Omental fat pad (tissue), 4 donors: ENCODE results near the gene PET100. TPM values are rescaled to one million over a fixed set of nuclear protein-coding genes. Genes with fewer than 3 reads are reported as not detected.

ENCODE experiments used
- ATAC-seq: fragments of 150-250 bp; one replicate; pipeline ENCODE4 v1.9.1; 2016; ENCODE audit warnings: mild to moderate bottlenecking, moderate library complexity; ENCODE audit not compliant: low FRiP score
- DNase-seq: peaks from one replicate; pipeline ENCODE4 v3.0.0-alpha.2; 2019; ENCODE audit warnings: low spot score
- total RNA-seq, 4 donors: library from RNA; depleted of rRNA; stranded (reverse); fragments of >200 nt; gene quantifications; one replicate each; pipeline ENCODE4 v1.1.0, GENCODE V29; 2016
- TF ChIP-seq, protein P1 (sequence below), 3 donors: fragments of 450-650 bp; IDR thresholded peaks; one replicate each; pipeline ENCODE4 v1.5.1; 2016 to 2017; ENCODE audit warnings: antibody characterized with exemption in 3 of 3, mild to moderate bottlenecking in 3 of 3, moderate library complexity in 2 of 3

The PET100 gene
- total RNA-seq, 4 donors from 2014 or later, result 11.2 to 22.8 (median 17.0) TPM

DNA sequence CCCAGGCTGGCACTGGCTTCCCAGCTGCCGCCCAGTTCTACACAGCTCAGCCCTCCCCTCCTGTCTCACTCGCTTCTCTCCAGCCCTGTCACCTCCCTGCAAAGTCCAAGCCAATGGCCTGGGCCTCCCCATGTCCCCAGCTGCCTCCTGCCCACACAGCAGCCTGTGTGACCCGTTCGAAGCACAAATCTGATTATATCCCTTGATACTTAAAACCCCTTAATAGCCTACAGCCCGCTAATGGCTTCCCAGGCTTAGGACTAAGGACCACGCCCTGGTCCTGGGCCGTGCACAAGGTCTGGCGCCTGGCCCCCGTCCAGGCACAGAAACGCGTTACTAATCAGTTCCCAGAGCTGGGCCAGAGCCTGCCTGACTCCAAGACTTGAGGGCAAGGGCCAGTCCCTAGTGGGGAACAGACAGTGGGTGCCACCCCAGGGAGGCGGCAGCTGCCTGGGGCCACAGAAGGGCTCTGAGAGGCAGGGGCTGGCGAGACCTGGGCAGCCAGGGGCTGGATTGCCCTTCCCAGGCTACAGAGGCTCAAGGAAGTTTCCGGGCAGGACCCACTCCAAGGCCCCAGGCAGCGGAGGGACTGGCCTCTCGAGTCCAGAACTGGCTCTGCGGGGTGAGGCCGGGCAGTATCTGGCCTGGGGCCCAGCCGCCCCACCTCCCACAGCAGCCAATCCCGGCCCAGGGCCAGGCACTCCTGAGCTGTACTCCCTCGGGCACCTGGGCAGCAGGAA, 10.7 kb upstream of the PET100 start:
- TF ChIP-seq, protein P1, sequence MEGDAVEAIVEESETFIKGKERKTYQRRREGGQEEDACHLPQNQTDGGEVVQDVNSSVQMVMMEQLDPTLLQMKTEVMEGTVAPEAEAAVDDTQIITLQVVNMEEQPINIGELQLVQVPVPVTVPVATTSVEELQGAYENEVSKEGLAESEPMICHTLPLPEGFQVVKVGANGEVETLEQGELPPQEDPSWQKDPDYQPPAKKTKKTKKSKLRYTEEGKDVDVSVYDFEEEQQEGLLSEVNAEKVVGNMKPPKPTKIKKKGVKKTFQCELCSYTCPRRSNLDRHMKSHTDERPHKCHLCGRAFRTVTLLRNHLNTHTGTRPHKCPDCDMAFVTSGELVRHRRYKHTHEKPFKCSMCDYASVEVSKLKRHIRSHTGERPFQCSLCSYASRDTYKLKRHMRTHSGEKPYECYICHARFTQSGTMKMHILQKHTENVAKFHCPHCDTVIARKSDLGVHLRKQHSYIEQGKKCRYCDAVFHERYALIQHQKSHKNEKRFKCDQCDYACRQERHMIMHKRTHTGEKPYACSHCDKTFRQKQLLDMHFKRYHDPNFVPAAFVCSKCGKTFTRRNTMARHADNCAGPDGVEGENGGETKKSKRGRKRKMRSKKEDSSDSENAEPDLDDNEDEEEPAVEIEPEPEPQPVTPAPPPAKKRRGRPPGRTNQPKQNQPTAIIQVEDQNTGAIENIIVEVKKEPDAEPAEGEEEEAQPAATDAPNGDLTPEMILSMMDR (IDR thresholded peaks at IDR 0.05), result no peak
- no peak for DNase-seq
- no peak for ATAC-seq

GRCh38 chr19:7619671-7620441, 9.7 kb upstream of the PET100 start:
- TF ChIP-seq, protein P1 (IDR thresholded peaks at IDR 0.05), result no peak
- DNase-seq (no peak), ATAC-seq (no peak)

GRCh38 chr19:7620442-7621412, 8.9 kb upstream of the PET100 start:
- TF ChIP-seq, protein P1 (IDR thresholded peaks at IDR 0.05), result no peak
- no peak for DNase-seq
- no peak for ATAC-seq

- TF ChIP-seq, protein P1 (IDR thresholded peaks at IDR 0.05), result no peak
- DNase-seq (no peak), ATAC-seq (no peak)
These were observed 6.5 kb upstream of the PET100 start for GRCh38 chr19:7622933-7623685.

DNA sequence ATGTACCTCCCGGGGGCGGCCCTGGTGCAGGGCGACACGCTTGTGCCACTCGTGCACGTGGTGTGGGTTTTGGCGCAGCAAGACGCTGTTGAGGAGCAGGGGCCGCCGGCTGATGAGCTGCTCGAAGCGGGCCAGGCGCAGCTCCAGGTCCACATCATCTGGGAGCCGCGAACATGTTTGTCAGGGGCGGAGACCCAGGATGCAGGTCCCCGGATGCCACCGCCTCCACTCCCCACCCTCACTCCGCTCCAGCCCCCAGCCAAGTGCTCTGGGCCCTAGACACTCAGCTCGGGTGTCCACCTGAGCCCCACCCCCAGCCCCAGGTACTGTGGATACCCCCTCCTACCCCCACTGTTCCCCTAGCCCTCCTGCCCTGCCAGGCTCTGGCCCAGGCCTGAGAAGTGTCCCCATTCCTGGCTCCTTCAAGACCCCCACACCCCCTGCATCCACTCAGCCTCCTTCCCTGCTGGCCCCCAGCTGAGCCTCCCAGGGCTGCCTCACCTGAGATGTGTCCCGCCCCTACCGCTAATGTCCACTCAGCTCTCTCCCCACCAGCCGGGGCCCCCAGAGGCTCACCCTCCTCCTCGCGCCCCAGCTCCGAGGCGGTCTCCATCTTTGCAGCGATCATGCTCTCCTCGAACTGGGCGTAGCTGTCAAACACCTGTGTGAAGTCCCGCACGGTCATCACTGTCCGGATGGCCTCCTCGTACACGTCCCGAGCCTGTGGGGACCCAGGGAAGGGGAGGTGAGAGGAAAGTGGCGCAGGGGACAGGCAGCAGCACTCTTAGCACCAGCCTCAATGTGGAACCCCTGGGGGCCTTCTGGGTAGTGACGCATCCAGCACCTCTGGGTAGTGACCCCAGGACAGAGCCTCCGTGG, 5.6 kb upstream of the PET100 start:
- no peak for DNase-seq
- TF ChIP-seq, protein P1 (IDR thresholded peaks at IDR 0.05), result no peak
- ATAC-seq, result no peak
